Mesendoderm (in vitro differentiated cells): ENCODE data around the gene IQCE.

Source experiments
- DNase-seq: peaks from one replicate; pipeline ENCODE4 v3.0.0; 2013
- H2AK5ac ChIP-seq: 2 replicates; pipeline ENCODE4 v1.6.1; 2013; ENCODE audit warnings: low read length, inconsistent platforms
- H2BK120ac ChIP-seq: 2 replicates; pipeline ENCODE4 v1.6.1; 2013; ENCODE audit warnings: low read depth, mild to moderate bottlenecking, low read length, moderate library complexity, mixed read lengths
- H2BK15ac ChIP-seq: replicated peaks from 2 replicates; pipeline ENCODE4 v1.6.1; 2013; ENCODE audit warnings: low read depth, mild to moderate bottlenecking, moderate library complexity
- H2BK5ac ChIP-seq: 2 replicates; pipeline ENCODE4 v1.6.1; 2013; ENCODE audit warnings: low read length, inconsistent platforms
- H3K18ac ChIP-seq: 2 replicates; pipeline ENCODE4 v1.6.1; 2013; ENCODE audit warnings: mild to moderate bottlenecking, low read length, mixed read lengths
- H3K23ac ChIP-seq: one replicate; pipeline ENCODE4 v1.6.1; 2013; ENCODE audit warnings: low read length
- H3K27ac ChIP-seq: 2 replicates; pipeline ENCODE4 v1.5.1; 2013; ENCODE audit warnings: low read depth, mild to moderate bottlenecking, inconsistent platforms, low read length, moderate library complexity
- H3K27me3 ChIP-seq: 2 replicates; pipeline ENCODE4 v1.6.1; 2013; ENCODE audit warnings: low read length, control low read depth, mild to moderate bottlenecking, inconsistent platforms; ENCODE audit not compliant: insufficient read depth, poor library complexity
- H3K36me3 ChIP-seq: 2 replicates; pipeline ENCODE4 v1.6.1; 2013; ENCODE audit warnings: low read length, inconsistent platforms; ENCODE audit not compliant: control insufficient read depth, insufficient read depth
- H3K4ac ChIP-seq: one replicate; pipeline ENCODE4 v1.6.1; 2013; ENCODE audit warnings: low read depth, mild to moderate bottlenecking, low read length, moderate library complexity
- H3K4me1 ChIP-seq: 2 replicates; pipeline ENCODE4 v1.6.1; 2013; ENCODE audit warnings: low read depth, low read length, inconsistent platforms; ENCODE audit not compliant: control insufficient read depth
- H3K4me2 ChIP-seq: 2 replicates; pipeline ENCODE4 v1.6.1; 2013; ENCODE audit warnings: low read length
- H3K4me3 ChIP-seq: 2 replicates; pipeline ENCODE4 v1.5.1; 2013; ENCODE audit warnings: mild to moderate bottlenecking, low read length
- H3K56ac ChIP-seq: one replicate; pipeline ENCODE4 v1.6.1; 2013; ENCODE audit warnings: low read length
- H3K79me1 ChIP-seq: 2 replicates; pipeline ENCODE4 v1.6.1; 2013; ENCODE audit warnings: low read length, inconsistent platforms
- H3K79me2 ChIP-seq: 2 replicates; pipeline ENCODE4 v1.6.1; 2013; ENCODE audit warnings: mild to moderate bottlenecking, low read length; ENCODE audit not compliant: control insufficient read depth, insufficient read depth
- H3K9ac ChIP-seq: 2 replicates; pipeline ENCODE4 v1.6.1; 2013; ENCODE audit warnings: low read length, inconsistent platforms
- H4K5ac ChIP-seq: one replicate; pipeline ENCODE4 v1.6.1; 2013; ENCODE audit warnings: low read length
- H4K8ac ChIP-seq: one replicate; pipeline ENCODE4 v1.6.1; 2013; ENCODE audit warnings: low read depth, mild to moderate bottlenecking, control low read depth, low read length, moderate library complexity
- WGBS: extraction: QIAGEN DNeasy Blood & Tissue Kit; methylation state at CpG from one replicate; pipeline ENCODE4 v1.1.7; 2013; ENCODE audit warnings: low lambda C conversion rate, missing lambda C conversion rate; ENCODE audit not compliant: insufficient coverage; ENCODE audit errors: extremely low coverage; 5-methylcytosine and 5-hydroxymethylcytosine counted together

The IQCE gene

GRCh38 chr7:2660359-2661095, 101.7 kb downstream of the IQCE start:
- Histone ChIP-seq H2BK5ac (no peak overlapping the region), H4K8ac (no peak overlapping the region), H3K79me1 (no peaks in the 10 kb centered on the region), H3K27me3 (no peaks in the 10 kb centered on the region), H3K4me3 (no peak overlapping the region), H3K27ac (no peak overlapping the region), H3K9ac (no peak overlapping the region), H3K56ac (no peak overlapping the region), H2BK15ac (no peak overlapping the region), H3K18ac (no peak overlapping the region), H3K4ac (no peak overlapping the region), H4K5ac (no peak overlapping the region), H3K79me2 (no peaks in the 10 kb centered on the region), H3K23ac (no peak overlapping the region), H3K36me3 (peaks cover 18% of the 10 kb centered on the region), H2AK5ac (no peak overlapping the region), H3K4me1 (no peaks in the 10 kb centered on the region), H3K4me2 (no peak overlapping the region), H2BK120ac (no peak overlapping the region)
- DNase-seq = no peak
- WGBS = no CpG with 5 or more reads among the region's 36 CpGs

GRCh38 chr7:2661096-2661449, 102.3 kb downstream of the IQCE start:
- H2BK15ac ChIP-seq = no peak overlapping the region
- no peak overlapping the region for H3K27ac ChIP-seq
- WGBS = no CpG with 5 or more reads among the region's 10 CpGs
- no peak overlapping the region for H3K23ac ChIP-seq
- H3K4ac ChIP-seq = no peak overlapping the region
- no peak overlapping the region for H2BK5ac ChIP-seq
- no peaks in the 10 kb centered on the region for H3K79me2 ChIP-seq
- no peaks in the 10 kb centered on the region for H3K27me3 ChIP-seq
- no peaks in the 10 kb centered on the region for H3K4me1 ChIP-seq
- H3K4me3 ChIP-seq = no peak overlapping the region
- no peak overlapping the region for H4K5ac ChIP-seq
- H2AK5ac ChIP-seq = no peak overlapping the region
- no peak overlapping the region for H3K4me2 ChIP-seq
- DNase-seq = no peak
- no peak overlapping the region for H4K8ac ChIP-seq
- H3K36me3 ChIP-seq = peaks cover 14% of the 10 kb centered on the region
- no peak overlapping the region for H3K9ac ChIP-seq
- no peaks in the 10 kb centered on the region for H3K79me1 ChIP-seq
- no peak overlapping the region for H3K56ac ChIP-seq
- no peak overlapping the region for H2BK120ac ChIP-seq
- no peak overlapping the region for H3K18ac ChIP-seq

GRCh38 chr7:2661602-2662272, 103.0 kb downstream of the IQCE start:
- Histone ChIP-seq H3K27ac (no peak overlapping the region), H3K9ac (no peak overlapping the region), H3K4me3 (no peak overlapping the region), H3K79me2 (no peaks in the 10 kb centered on the region), H3K4ac (no peak overlapping the region), H4K5ac (no peak overlapping the region), H3K27me3 (no peaks in the 10 kb centered on the region), H2BK120ac (no peak overlapping the region), H3K4me1 (no peaks in the 10 kb centered on the region), H3K4me2 (no peak overlapping the region), H2BK5ac (no peak overlapping the region), H3K56ac (no peak overlapping the region), H2AK5ac (no peak overlapping the region), H2BK15ac (no peak overlapping the region), H3K23ac (no peak overlapping the region), H4K8ac (no peak overlapping the region), H3K36me3 (peaks cover 11% of the 10 kb centered on the region), H3K18ac (no peak overlapping the region), H3K79me1 (no peaks in the 10 kb centered on the region)
- WGBS = no CpG with 5 or more reads among the region's 43 CpGs
- DNase-seq = no peak

- no peak for DNase-seq
- Histone ChIP-seq H3K27ac (no peak overlapping the region), H3K79me1 (no peaks in the 10 kb centered on the region), H2BK15ac (no peak overlapping the region), H4K8ac (no peak overlapping the region), H3K4me2 (no peak overlapping the region), H3K9ac (no peak overlapping the region), H4K5ac (no peak overlapping the region), H2BK120ac (no peak overlapping the region), H3K79me2 (no peaks in the 10 kb centered on the region), H3K4me1 (no peaks in the 10 kb centered on the region), H3K18ac (no peak overlapping the region), H3K36me3 (peaks cover 5% of the 10 kb centered on the region), H2AK5ac (no peak overlapping the region), H3K27me3 (no peaks in the 10 kb centered on the region), H3K23ac (no peak overlapping the region), H3K56ac (no peak overlapping the region), H2BK5ac (no peak overlapping the region), H3K4ac (no peak overlapping the region), H3K4me3 (no peak overlapping the region)
- WGBS = no CpG with 5 or more reads among the region's 33 CpGs
Observed at GRCh38 chr7:2662273-2663120, 103.7 kb downstream of the IQCE start.

GRCh38 chr7:2663121-2663886, 104.5 kb downstream of the IQCE start:
- WGBS = no CpG with 5 or more reads among the region's 30 CpGs
- no peaks in the 10 kb centered on the region for H3K79me2 ChIP-seq

More at GRCh38 chr7:2663121-2663886, 104.5 kb downstream of the IQCE start:
- Histone ChIP-seq H4K5ac (no peak overlapping the region), H3K27ac (no peak overlapping the region), H2BK120ac (no peak overlapping the region), H3K9ac (no peak overlapping the region), H3K23ac (no peak overlapping the region), H3K18ac (no peak overlapping the region), H3K36me3 (peaks cover 4% of the 10 kb centered on the region), H3K4me3 (no peak overlapping the region), H4K8ac (no peak overlapping the region), H3K4ac (no peak overlapping the region), H3K56ac (no peak overlapping the region), H3K4me2 (no peak overlapping the region), H3K27me3 (no peaks in the 10 kb centered on the region), H3K79me1 (no peaks in the 10 kb centered on the region), H2AK5ac (no peak overlapping the region), H2BK15ac (no peak overlapping the region), H3K4me1 (no peaks in the 10 kb centered on the region), H2BK5ac (no peak overlapping the region)
- DNase-seq = no peak
